DMS53 treated with DMSO at 0.1 percent for 48 hours (cell line): ENCODE results near the gene TLL2.

Source experiments
- DNase-seq: peaks from one replicate; lab custom pipeline; 2025; ENCODE audit not compliant: unreplicated experiment; lab: John Stamatoyannopoulos, UW

Gene TLL2

DNA sequence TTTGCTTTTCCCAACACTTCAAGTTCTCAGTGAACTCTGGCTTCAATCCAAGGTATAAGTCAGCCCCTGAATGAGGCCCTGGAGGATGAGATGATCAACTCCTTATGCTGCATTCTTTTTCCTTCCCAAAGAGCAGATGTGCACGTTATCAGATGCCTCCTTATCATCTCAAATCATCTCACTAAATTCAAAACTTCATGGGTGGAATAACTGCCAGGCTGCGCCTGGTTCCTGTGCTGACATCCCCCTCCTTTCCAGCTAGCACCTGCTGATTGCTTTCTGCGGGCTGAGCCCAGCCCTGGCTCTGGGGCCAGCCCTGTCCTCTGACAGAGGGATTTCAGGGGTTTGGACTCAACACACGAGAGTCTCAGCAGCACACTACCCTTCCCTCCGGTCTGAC is 44.9 kb downstream of the TLL2 start:
- DNase-seq = no peak

DNA sequence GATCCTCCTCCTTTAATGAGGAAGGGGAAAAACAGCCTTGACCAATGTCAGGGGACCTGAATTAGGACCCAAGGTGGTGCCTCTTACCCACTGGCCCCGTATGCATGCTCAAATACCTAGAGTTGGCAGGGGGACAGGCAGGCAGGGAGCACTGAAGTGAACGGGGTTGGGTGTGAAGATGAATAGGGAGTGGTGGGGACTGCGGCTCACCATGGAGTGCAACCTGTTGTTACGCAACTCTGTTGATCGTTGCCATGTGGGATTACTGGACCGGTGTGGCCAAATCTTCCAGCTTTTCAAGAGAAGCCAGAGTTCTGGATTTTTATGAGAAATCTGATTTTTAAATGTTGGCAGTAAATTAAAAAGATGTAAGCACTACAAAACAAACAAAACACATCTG is 48.1 kb downstream of the TLL2 start:
- DNase-seq = no peak

- no peak for DNase-seq
These were observed 50.2 kb downstream of the TLL2 start for GRCh38 chr10:96463562-96463961.

DNA sequence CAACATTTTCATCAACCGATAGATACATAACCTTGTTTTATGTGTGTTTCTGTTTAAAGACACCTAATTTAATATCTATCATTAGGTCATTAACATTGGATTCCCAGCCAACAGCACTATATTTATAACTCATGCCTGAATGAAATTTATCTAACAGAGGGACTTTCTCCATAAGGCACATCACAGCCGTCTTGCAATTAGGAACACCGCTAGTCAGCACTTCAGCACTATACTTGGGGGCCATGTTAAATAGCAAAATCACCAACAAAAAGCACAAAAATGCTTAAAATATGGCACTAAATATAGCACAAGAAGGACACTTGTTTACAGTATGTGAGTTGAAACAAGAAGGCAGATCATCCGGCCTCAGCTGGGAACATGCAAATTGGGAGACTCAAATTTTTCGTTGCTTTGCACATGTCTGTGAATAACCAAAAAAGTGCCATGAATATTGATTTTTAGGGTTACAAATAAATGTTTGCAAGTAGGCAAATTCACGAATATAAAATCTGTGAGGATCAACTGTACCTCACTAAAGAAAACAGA is 51.0 kb downstream of the TLL2 start:
- no peak for DNase-seq

GRCh38 chr10:96460316-96460715 is 53.4 kb downstream of the TLL2 start:
- DNase-seq = no peak

DNA sequence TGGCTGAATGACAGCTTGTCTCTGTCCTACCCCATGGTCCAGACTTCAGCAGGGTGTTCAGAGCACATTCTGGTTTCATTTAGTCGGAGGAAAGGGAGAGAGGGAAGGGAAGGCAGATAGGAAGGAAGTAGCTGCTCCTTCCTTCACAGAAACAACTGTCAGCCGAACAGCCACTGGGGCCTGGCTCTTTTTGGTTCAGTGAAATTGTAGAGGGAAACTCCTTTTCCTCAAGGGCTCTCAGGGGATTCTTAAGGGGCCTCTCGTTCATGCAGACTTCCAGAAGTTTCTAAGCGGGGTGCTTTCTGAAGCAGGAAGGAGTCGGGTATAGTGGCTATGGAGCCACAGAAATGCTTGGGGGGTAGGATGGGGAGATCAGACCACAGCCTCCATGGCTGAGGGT is 56.4 kb downstream of the TLL2 start:
- DNase-seq = no peak

GRCh38 chr10:96456296-96456840 is 57.4 kb downstream of the TLL2 start:
- no peak for DNase-seq

GRCh38 chr10:96453856-96454583 is 59.7 kb downstream of the TLL2 start:
- DNase-seq = no peak

- no peak for DNase-seq
These were observed 61.1 kb downstream of the TLL2 start for GRCh38 chr10:96452494-96453153.

- no peak for DNase-seq
These were observed 63.1 kb downstream of the TLL2 start for GRCh38 chr10:96450529-96451207.

DNA sequence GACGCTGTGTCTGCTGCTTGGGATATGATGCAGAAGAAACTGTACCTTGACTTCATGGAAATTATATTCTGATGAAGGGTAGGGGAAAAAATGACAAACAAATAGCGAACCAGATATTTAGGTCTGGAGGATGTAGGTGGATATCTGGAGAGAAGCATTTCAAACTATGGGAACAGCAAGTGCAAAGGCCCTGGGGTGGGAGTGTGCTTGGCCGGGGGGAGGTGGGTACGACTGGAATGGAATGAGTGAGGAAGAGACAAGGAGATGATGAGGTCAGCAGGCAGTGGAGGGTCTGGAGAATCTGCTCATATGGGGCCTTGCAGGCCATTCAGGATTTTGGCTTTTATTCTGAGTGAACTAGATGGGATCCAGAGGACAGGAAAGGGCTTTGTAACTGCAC is 65.2 kb downstream of the TLL2 start:
- DNase-seq = no peak

DNA sequence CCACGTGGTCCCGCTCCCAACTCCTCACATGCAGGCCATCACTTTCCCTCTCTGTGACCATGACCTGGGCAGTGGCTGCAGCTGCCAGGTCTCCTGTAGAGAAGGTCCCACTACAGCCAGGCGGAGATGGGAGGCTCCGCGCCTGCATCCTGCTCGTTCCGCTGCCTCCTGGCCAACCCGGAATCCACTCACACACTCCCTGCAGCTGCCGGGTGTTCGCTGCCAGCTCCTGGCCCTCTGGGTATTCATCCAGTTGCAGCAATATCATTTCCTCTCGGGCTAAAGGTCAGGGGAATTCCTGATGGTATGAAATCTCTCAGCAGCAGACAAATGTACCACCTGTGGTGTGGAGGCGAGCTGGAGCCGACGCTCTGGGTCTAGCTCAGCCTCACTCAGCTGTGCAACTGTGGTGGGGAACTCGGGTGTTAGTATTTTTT is 65.7 kb downstream of the TLL2 start:
- DNase-seq = no peak

- no peak for DNase-seq
These were observed 66.6 kb downstream of the TLL2 start for GRCh38 chr10:96446966-96447596.

DNA sequence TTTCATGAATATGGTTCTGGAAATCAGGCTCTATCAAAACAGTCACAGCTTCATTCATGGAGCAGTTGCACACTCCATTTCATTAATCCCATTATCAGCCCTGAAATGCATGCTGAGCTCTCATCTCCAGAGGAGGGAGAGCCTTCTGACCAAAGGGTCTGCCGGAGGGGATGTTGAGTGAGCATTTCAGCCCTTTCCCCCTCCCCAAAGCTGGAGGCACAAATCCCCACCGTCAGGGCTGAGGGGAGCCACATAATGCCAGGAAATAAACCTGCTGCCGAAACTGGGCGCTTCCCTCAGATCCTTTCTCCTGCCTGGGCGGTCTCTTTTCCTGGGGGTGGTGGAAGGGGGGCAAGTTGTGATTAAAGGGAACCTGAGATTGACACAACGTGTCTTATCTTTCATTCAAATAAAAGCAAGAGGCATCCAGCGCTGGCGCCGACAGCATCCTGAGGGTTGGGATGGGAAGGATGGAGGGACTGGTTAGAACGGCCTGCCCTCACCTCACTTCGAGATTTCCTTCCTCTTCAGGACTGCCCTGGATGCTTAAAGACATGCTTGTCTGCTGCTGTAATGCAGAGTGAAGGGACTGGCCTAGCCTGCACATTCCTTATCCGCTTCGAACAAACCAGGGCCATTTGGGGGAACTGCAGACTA is 71.6 kb downstream of the TLL2 start:
- DNase-seq = no peak

GRCh38 chr10:96441322-96441885 is 72.3 kb downstream of the TLL2 start:
- DNase-seq = no peak

DNA sequence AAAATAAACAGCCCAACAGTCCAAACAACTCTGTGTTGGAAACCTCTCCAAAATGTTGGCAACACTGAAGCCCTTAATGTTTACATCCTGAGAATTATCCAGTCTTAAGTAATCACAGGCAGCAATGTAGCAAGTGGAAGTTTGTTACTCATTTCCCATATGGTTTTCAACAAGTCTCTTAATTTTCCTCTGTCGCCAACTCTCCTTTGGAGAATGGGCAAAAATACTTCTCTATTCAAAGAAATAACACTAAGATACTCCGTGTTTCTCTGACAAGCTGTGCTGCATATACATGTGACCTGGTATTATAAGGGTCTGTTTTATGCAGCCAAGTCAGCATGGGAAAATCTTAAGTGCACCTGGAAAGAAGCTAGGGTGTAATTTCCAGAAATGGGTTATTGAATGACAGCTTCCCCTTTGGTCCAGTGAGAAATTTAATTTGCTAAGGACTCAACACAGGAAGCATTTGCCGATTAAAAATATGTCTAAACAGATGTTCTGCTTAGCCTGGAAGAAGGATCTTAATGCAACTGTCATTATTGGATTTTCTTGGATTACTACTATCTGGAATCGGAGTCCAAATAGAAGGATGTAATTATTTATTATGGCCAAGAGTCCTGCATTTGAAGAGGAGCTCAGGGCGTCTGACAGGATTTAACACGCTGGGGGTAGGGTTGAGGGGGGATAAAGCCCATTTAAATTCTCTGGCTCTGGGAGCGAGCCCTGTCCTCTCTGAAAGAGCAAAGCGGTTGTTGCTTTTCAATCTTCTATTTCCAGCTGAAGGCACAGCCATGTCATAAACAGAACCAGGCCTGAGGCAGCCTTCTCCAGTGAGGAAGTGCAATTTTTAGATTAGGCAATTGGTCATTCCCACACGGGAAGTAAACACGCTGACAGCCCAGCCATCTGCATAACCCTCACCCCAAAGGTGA is 73.1 kb downstream of the TLL2 start:
- no peak for DNase-seq

- DNase-seq = no peak
These were observed 74.0 kb downstream of the TLL2 start for GRCh38 chr10:96439725-96440124.

GRCh38 chr10:96436035-96436434 is 77.7 kb downstream of the TLL2 start:
- DNase-seq = no peak
